GM19035 (cell line): ENCODE measurements around the gene SMNDC1.
"Not testable (repeated sequence)": the region's sequence is repeated elsewhere in the genome, so short reads cannot be mapped to it uniquely, and the experiment has no call there.

Experiments
- ATAC-seq: cut with Tn5 transposase; IDR thresholded peaks from one replicate; pipeline ENCODE4 v1.9.1; 2021; ENCODE audit not compliant: unreplicated experiment

Gene SMNDC1

GRCh38 chr10:110304780-110305421, at the start of gene SMNDC1:
Gene SMNDC1 (minus strand): TSS chr10:110304920. CDS start chr10:110303587, 1,333 bp downstream.
- peak; percentile 91 for ATAC-seq

- no peak for ATAC-seq
Observed at GRCh38 chr10:110354322-110354766, 49.6 kb upstream of the SMNDC1 start.

- ATAC-seq: no peak
Observed at GRCh38 chr10:110353244-110354119, 48.8 kb upstream of the SMNDC1 start.

- no peak for ATAC-seq
Observed at GRCh38 chr10:110352930-110353243, 48.2 kb upstream of the SMNDC1 start.

GRCh38 chr10:110350812-110351211, 46.1 kb upstream of the SMNDC1 start:
- ATAC-seq: no peak

- ATAC-seq: no peak
Observed at GRCh38 chr10:110349831-110350230, 45.1 kb upstream of the SMNDC1 start.

GRCh38 chr10:110349386-110349785, 44.7 kb upstream of the SMNDC1 start:
- no peak for ATAC-seq

- ATAC-seq: no peak
Observed at GRCh38 chr10:110348336-110348735, 43.6 kb upstream of the SMNDC1 start.

- ATAC-seq: no peak
Observed at GRCh38 chr10:110346914-110347313, 42.2 kb upstream of the SMNDC1 start.

- no peak for ATAC-seq
Observed at GRCh38 chr10:110345286-110345685, 40.6 kb upstream of the SMNDC1 start.

GRCh38 chr10:110344622-110345021, 39.9 kb upstream of the SMNDC1 start:
- ATAC-seq: no peak

GRCh38 chr10:110343947-110344346, 39.2 kb upstream of the SMNDC1 start:
- ATAC-seq: no peak

- ATAC-seq: no peak
Observed at GRCh38 chr10:110340816-110341215, 36.1 kb upstream of the SMNDC1 start.

GRCh38 chr10:110340122-110340521, 35.4 kb upstream of the SMNDC1 start:
- ATAC-seq: no peak

GRCh38 chr10:110337906-110338305, 33.2 kb upstream of the SMNDC1 start:
- no peak for ATAC-seq

- no peak for ATAC-seq
Observed at GRCh38 chr10:110337401-110337800, 32.7 kb upstream of the SMNDC1 start.

- no peak for ATAC-seq
Observed at GRCh38 chr10:110336111-110336721, 31.5 kb upstream of the SMNDC1 start.

- ATAC-seq: no peak
Observed at GRCh38 chr10:110335314-110336064, 30.8 kb upstream of the SMNDC1 start.

- no peak for ATAC-seq
Observed at GRCh38 chr10:110334061-110334656, 29.4 kb upstream of the SMNDC1 start.

GRCh38 chr10:110331226-110331795, 26.6 kb upstream of the SMNDC1 start:
- ATAC-seq: not testable (repeated sequence)
